Measurements from ENCODE around the gene ARHGAP10.
"Not testable (repeated sequence)": the region's sequence is repeated elsewhere in the genome, so short reads cannot be mapped to it uniquely, and the experiment has no call there.

ARHGAP10 gene

DNA sequence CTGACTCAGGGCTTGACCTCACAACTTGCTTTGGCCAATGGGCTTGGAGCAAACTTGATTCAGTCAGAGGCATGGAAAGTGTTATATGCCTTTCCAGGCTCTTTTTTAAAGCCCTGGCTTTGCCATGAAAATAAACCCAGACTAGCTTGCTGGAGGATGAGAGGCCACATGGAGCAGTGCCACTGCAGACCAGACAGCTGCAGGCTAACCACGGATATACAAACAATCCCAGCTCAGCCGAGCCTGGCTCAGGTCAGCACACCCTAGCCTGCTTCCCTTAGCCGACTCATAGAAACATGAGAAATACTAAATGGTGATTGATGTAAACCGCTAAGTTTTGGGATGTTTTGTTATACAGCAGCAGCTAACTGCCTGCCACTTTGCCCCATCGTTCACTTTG, 345.1 kb downstream of the ARHGAP10 start:
- DNase-seq, result no peak

DNA sequence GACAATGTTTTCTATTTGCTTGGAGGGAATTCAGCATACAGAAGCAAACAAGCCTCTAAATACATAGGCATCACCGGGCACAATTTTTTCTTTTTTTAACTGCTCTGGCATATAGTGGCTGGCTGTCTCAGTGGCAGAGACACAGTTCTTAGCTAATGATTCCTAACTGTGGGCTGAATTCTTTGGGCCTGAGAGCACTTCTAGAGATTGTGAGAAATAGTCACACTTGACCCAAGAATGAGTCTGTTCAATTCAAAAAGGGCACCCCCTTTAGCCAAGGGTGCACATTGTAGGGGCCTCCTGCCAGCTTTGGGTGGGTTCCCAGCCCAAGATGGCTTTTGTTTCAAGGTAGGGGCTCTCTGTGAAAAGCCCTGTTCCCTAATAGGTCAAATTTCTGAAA, 345.7 kb downstream of the ARHGAP10 start:
- no peak for DNase-seq

DNA sequence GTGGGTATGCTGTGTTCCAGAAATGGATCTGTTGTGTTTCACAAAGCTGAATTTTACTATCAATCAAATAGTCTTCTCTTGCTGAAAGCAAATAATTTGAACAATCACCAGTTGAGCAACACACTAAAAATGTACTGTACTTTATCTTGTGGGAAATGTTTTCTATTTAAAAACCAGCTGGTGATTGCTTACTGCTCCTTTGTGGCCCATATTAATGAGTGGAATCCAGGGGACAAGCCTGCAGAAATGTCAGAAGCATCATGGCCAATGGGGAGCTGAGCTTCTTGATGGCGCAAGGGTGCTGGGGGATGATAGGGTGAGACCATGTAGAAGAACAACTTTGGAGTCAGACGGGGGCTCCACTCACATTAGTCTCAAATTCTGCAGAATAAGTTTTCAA, 346.2 kb downstream of the ARHGAP10 start:
- DNase-seq, result no peak

DNA sequence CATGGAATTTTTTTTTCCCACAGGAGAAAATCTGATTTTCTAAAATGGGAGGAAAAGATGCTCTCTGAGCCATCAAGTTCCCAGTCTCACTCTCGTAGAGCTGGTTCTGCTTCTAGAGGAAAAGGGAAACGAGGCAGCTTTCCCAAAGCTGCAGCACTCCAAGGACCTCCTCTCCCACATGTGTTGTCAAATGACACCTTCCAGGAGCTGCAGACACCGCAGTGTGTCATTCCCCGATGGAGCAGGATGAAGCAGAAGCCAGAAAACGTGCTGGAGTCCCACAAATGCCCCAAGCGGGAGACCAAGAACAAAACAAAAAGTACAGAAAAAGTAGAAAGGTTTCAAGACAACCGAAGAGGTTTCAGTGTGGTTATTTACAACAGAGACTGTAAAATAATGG, 348.1 kb downstream of the ARHGAP10 start:
- DNase-seq, result no peak

DNA sequence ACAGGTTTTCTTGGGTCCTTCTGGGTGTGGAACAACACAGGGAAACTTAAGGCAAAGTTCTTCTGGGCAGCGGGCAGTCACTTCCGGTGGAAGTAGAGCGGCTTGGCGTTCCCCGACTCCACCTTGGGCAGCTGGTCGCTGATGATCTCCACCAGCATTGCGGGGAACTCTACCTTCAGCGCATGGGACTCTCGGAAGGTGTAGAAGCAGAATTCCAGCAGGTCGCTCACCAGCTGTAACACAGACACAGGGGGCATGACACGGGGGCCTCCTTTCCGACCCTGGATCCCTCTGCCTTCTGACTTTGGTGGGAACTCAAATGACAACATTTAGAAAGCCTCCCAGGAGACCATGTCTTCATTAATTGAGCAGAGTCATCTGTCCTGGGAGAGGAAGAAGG, 349.4 kb downstream of the ARHGAP10 start:
- DNase-seq, result no peak

DNA sequence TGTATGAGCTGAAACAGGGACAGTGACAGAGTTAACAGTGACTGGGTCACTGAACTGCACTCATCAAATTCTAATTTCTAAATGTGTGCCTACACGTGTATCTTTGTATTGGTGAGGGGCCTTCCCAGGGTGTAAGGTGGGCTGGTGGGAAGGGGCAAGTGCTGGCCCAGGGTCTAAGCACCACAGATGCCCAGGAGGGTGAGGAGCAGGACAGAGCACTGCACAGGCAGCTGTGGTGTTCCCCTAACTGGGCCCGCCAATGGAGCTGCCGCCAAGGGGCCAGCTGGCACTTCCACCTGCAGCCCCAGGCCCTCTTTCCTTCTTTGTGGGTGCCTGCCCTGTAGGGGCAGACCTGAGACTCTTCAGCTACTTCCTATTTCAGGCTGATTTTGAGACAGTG, 349.9 kb downstream of the ARHGAP10 start:
- DNase-seq, result no peak

DNA sequence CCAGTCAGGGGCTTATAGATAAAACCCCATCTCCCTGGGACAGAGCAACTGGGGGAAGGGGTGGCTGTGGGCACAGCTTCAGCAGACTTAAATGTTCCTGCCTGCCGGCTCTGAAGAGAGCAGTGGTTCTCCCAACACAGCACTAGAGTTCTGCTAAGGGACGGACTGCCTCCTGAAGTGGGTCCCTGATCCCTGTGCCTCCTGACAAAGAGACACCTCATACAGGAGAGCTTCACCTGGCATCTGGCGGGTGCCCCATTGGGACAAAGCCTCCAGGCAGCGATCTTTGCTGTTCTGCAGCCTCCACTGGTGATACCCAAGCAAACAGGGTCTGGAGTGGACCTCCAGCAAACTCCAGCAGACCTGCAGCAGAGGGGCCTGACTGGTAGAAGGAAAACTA, 351.2 kb downstream of the ARHGAP10 start:
- not testable (repeated sequence) for DNase-seq

DNA sequence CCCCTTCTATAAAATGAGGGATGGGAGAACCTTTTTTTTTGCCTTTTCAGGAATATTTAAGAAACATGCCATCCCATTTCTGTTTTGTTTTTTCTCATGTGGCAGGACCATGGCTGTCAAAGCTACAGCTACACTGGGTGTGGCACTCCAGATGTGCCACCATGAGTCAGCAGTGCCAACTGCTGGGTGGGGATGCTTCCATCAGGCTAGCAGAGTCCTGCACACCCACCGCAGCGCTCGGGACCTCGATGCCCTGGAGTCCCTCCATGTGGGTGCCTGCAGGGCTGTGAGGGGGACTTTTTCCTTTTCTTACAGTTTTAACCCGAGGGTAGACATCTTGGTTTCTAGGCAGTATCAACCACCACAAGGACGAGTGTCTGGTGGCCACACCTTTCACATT, 357.7 kb downstream of the ARHGAP10 start:
- DNase-seq, result no peak

DNA sequence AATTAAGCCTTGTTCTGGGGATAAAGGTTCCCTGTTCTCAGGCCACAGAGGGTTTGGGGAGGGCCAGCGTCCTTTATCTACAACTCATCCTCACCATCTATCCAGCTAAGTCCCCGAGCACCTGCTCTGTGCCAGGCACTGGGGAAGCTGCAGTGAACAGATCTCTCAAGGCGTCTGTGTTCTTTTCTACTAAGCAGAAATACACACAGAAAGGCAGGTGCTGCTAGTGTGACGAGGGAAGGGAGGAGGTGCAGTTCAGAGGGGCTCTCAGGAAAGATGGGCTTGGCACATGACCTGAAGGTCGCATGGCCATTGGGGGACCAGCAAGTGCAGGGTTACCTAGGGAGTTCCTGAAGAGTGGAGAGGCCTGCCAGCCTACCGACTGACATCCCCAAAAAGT, 358.1 kb downstream of the ARHGAP10 start:
- DNase-seq, result no peak

DNA sequence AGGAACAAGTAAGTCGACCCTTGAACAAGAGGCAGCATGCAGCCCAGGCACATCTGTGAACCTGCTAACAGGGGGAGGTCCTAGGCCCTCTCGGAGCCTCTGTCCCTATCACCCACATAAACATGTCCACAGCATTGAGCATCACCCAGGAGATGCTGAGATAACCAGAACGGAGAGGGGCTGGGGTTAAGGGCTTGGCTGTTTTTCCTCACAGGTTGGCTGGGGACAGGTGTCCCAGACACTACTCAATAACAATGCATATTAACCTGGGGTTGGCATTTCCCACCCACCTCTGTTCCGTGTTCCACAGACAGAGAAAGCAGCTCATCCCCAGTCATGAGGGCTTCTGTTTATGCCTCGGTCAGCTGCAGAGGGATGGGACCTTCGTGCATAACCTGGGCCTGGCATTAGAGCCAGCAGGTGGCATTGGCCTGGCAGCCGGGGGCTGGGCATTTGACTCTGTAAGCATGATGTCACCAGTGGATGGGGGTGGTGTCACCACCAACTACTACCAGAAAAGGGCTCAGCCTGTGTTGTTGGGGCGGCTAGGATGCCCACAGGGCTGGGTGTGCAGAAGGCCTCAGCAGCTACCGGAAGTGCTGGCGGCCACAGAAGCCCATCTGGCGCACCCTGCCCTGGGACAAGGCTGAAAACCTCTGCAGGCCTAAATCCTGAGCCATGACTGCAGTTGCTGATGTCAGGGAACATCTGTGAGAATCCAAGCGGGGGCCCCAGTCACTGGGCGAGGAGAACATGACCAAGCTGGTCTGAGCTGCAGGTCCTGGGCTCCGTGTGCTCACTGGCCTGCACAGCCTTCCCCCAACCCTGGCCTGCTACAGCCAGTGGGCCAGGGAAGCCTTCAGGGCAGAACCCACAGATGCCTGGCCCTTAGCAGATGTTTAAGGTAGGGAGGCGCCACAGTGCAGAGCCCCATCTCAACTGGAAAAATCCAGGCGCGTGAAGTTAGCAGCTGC, 358.9 kb downstream of the ARHGAP10 start:
- DNase-seq, result no peak

DNA sequence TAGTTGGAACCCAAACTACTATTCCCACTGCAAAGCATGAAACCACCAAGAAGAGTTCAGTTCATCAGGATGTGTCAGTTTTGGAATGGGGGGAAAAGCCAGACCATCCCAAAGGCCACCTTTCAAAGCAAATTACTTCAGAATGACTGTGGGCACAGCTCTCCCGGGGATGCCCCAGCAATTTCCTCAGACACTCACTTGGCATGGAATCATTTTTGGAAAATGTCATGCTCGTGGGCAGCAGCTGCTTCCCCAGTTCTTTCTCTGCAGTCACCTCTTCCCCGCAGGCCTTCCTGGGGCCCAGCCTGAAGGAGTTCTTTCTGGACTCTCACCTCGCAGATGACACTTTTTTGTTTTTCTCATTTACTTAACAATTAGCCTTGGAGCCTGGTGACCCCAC, 360.0 kb downstream of the ARHGAP10 start:
- no peak for DNase-seq

DNA sequence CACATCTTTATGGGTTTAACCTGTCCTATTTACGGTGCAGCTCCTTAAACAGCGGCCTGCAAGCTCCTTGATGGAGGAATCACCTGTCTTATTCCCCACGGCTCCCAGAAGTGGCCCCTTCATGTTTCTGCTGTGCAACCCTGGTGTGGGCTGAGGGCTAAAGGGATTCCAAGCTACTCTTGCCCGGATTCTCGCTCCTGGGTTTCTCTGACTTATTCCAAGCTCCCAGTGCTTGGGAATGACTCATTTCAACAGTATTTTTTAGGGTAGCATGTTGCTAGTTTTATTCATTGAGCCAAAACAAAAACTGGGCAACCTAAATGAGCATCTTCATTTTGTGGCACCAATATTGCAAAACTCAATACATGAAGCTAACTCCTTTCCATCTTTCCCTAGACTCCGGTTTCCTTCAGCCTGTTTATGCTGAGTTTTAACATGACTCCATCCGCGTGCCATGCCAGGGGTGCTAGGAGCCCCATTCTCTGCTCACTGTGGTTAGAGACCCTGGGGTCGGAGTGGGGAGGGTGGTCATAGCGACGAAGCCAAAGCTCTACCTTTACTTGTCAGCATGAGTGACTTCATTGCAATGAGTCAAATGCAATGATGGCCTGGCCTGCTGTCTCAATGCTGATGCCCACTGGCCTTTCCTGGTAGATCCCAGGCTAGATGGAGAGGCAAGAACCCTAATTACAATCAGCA, 360.6 kb downstream of the ARHGAP10 start:
- DNase-seq, result no peak

DNA sequence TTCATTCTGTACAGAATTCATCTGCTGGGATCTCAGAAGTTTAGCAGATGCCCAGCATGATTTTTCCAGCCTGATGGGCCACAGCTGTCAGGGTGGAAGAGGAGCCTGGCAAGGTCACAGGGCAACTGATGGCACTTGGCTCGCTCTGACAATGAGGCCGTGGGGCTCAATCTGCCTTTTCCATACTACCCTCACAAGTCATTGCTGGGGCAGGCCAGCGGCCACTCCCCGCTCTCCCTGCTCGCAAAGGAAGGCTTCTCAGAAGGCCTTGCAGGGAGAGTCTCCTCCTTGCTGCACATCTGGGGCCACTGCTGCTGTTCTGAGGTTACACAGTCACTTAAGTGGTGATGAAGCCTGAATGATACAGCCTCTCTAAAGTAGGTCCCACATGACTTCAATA, 361.2 kb downstream of the ARHGAP10 start:
- DNase-seq, result no peak

DNA sequence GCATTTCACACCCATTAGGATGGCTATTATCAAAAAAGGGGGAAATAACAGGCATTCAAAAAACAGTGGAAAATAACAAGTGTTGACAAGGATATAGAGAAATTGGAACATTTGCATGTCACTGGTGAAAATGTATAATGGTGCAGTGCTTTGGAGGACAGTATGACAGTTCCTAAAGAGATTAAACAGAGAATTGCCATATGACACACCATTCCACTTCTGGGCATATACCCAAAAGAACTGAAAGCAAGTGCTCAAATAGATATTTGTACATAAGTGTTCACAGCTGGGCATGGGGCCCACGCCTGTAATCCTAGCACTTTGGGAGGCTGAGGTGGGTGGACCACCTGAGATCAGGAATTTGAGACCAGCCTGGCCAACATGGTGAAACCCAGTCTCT, 362.3 kb downstream of the ARHGAP10 start:
- no peak for DNase-seq

DNA sequence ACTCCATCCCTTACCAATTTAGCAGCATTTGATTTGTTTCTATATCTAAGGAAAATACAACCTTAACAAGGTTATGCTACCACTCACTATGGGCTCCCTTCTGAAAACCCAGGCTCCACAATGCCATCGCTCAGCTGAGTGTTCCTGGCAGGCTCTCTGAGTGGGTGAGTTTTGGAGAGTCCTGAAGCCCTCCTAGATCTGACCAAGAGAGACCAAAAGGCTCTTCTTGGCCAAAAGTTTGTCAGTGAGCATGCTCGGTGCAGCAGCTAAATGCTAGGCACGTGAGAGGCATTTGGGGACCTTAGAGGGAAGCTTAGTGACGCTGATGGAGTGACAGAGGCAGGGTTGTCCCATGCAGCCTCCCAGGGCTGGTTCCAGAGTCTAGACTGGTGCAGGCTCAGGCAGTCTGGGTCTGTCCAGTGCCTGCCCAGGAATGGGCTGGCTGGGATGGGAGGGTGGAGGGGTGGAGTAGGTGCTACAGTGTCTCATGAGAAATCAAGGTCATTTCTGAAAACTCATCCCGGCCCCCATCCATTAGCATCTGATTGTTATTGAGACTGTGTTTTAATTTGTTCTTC, 363.5 kb downstream of the ARHGAP10 start:
- no peak for DNase-seq

DNA sequence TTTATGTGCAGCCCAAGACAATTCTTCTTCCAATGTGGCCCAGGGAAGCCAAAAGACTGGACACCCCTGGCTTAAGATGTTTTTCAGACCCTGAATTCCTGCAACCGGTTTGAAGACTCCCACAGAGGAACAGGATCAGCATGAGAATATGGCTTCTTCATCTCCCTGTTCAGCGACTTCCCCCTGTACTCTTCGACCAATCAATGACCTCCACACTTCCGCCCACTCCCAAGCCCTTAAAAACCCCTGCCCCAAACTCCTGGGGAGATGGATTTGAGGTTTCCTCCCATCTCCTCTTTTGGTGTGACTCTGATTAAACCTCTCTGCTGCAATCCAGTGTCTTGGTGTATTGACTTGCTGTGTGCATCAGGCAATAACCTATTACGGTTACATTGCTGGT, 365.9 kb downstream of the ARHGAP10 start:
- no peak for DNase-seq

DNA sequence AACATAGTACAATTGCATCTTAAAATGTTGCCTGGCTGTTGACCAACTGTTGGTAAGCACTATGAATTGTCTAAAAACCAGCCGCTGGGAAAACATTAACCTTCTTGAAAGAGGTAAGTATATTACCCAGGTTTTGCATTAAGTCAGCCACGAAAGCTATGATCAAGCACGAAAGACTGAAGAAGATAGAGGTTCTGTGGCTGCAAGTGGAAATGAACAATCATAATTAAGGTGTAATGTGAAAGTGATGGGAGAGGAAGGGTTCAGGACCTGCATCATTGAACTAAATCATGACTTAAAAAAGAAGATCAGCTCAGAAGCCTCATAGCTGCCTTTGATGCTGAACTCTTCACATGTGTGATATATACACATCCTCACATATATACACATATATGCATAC, 369.3 kb downstream of the ARHGAP10 start:
- DNase-seq, result no peak

DNA sequence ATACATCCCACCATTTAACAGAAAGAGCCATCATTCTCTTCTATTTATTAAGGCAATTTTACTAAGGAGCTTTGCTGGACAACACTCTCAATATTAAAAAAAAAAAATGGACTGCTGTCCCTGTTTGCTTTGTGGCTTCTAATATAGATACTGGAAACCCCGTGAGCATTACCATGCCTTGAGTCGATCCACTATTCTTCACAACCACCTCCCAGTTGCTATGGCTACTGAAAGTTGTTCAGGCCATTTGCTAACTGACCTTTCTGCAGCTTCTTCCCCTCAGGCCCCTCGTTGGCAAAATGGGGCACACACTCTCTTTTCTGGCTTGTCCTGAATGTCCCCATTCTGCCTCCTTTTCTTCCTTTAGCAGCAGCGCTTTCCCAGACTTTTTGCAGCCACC, 369.9 kb downstream of the ARHGAP10 start:
- no peak for DNase-seq

DNA sequence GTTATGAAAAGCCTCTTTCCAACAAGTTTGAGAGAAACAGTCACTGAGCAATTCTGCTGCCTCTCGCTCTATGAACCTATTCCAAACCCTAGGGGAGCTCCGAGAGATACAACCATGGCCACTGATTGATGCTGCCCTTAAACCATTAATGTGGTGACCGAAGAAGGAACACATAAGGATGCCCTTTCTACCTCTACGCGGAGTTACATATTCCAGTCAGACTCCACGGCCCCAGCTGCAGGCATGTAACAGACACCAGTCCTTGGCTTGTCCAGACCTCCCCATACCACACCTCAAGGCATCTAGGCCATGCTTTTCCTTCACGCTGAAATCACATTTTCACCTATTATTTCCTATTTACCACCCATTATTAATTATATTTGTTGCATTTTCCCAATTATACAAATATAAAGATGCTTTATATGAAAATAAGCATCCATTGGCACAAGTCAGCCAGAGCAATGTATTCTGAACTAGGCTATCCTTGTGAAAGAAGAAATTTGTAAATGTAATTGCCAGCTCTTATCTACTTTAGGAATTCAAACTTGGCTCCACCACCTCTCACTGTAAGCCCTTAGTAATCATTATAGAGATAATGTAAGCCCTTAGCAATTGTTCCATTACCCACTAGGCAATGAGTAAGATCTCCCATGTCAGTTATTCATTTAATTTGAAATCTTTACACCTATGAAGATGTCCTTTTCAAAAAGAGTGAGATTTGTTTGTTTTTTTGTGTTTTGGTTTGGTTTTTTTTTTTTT, 371.9 kb downstream of the ARHGAP10 start:
- DNase-seq, result no peak

DNA sequence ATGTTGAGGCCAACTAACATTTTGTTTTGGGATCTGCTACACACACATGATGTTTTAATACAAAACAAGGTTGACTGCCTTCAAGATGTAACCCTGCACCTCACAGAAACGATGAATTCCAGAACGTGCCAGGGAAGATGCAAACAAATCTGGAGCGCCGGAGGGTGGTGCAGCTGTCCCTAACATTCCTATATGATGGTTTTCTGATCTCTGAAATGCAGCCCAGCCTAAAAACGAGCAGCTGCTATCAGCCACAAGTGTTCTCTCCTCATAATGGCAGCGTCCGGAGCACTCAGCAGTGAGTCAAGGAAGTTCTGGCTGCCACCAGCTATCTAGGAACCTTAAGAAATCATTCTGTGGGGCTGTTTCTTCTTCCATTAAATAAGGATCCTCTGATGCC, 376.9 kb downstream of the ARHGAP10 start:
- no peak for DNase-seq

DNA sequence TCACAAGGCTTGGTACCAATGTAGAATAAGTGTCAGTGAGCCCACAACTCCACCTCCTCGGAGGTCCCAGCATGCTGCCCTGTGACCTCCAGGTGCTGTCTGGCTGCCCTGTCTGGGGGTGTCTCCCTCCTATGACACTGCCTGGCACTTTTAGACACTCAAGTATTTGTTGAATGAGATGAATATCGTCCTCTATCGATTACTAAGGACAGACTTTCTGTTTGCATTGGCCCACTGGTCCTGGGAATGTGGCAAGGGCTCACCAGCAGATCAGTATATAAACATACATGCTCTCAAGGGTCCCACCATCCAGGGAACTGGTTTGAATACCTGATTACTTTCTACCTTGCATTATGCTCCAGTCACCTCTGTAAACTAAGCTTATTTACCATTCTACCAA, 377.3 kb downstream of the ARHGAP10 start:
- DNase-seq, result no peak

DNA sequence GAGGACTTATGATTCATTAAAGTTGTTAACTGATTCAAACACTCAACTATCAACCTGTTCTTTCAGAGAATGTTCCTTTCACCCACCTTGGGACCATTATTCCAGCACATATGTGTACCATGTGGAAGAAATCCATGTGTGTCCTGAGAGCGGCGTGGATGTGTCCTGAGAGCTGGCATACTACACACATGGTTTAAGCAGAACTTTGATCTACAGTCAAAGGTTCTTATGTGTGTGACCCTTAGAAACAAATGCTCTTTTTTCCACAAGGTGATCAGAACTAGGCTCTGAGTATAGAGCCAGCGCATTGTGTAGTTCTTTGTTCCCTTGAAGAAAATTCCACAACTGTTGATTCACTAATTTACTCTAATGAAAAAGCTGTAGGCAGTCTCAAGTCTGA, 378.3 kb downstream of the ARHGAP10 start:
- DNase-seq, result no peak
